WTC11 (cell line): ENCODE measurements around the gene PTGDR.

Experiments used
- ATF6 ChIP-seq: sonication (generic); formaldehyde crosslinking; IDR thresholded peaks from 2 replicates; pipeline ENCODE4 v1.8.1; 2023; ENCODE audit warnings: mild to moderate bottlenecking, missing genetic modification reagents
- CREB1 ChIP-seq: sonication (generic); formaldehyde crosslinking; IDR thresholded peaks from 2 replicates; pipeline ENCODE4 v1.8.0; 2023; ENCODE audit warnings: mild to moderate bottlenecking, missing genetic modification reagents
- FOXP1 ChIP-seq: sonication (generic); formaldehyde crosslinking; IDR thresholded peaks from 2 replicates; pipeline ENCODE4 v1.8.0; 2022; ENCODE audit warnings: missing genetic modification reagents, mild to moderate bottlenecking, moderate library complexity, borderline replicate concordance
- IRF1 ChIP-seq: sonication (generic); formaldehyde crosslinking; IDR thresholded peaks from 2 replicates; pipeline ENCODE4 v1.8.0; 2023; ENCODE audit warnings: missing genetic modification reagents
- IRF2 ChIP-seq: sonication (generic); formaldehyde crosslinking; IDR thresholded peaks from 2 replicates; pipeline ENCODE4 v1.8.0; 2022; ENCODE audit warnings: low read depth, missing genetic modification reagents, borderline replicate concordance
- TP53 ChIP-seq: sonication (generic); formaldehyde crosslinking; IDR thresholded peaks from 2 replicates; pipeline ENCODE4 v1.8.1; 2023; ENCODE audit warnings: mild to moderate bottlenecking, missing genetic modification reagents
- ZNF232 ChIP-seq: sonication (generic); formaldehyde crosslinking; IDR thresholded peaks from 2 replicates; pipeline ENCODE4 v1.8.0; 2022; ENCODE audit warnings: mild to moderate bottlenecking, missing genetic modification reagents
- TF ChIP-seq, protein P1 (sequence below): sonication (generic); formaldehyde crosslinking; IDR thresholded peaks from 2 replicates; pipeline ENCODE4 v1.8.0; 2022; ENCODE audit warnings: mild to moderate bottlenecking, missing genetic modification reagents
- TF ChIP-seq, protein P2 (sequence below): fragments of 200-600 bp; IDR thresholded peaks from 2 replicates; pipeline ENCODE4 v1.8.0; 2022; ENCODE audit warnings: antibody characterized with exemption
- TF ChIP-seq, protein P3 (sequence below): sonication (generic); formaldehyde crosslinking; IDR thresholded peaks from 2 replicates; pipeline ENCODE4 v1.8.0; 2022; ENCODE audit warnings: mild to moderate bottlenecking, missing genetic modification reagents
- TF ChIP-seq, protein P4 (sequence below): sonication (generic); formaldehyde crosslinking; IDR thresholded peaks from 2 replicates; pipeline ENCODE4 v1.8.0; 2023; ENCODE audit warnings: mild to moderate bottlenecking, missing genetic modification reagents

DNA sequence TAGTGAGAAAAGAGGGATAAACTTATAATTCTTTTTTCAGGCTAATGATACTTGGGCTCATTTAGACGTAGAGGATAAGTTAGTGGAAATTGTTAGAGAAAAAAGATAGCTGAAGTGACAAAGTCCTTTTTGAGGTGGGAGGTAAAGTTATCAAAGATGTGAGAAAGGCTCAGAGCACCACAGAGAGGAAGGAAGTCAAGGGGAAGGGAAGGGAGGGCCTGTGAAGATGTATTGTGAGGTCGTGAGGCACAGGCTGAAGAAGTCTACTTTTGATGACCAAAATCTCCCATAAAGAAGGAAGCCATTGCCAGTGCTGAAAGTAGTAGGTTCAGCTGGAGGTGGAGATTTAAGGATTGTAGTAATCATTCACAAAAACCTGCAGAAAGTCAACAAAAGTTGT, 19.4 kb upstream of the PTGDR start:
- TF ChIP-seq FOXP1 (CRISPR knock-in tag) (no peak), IRF1 (CRISPR knock-in tag) (no peak), TP53 (CRISPR knock-in tag) (no peak), IRF2 (no peak), ZNF232 (no peak), ATF6 (CRISPR knock-in tag) (no peak), CREB1 (CRISPR knock-in tag) (no peak)
- TF ChIP-seq, protein P1, sequence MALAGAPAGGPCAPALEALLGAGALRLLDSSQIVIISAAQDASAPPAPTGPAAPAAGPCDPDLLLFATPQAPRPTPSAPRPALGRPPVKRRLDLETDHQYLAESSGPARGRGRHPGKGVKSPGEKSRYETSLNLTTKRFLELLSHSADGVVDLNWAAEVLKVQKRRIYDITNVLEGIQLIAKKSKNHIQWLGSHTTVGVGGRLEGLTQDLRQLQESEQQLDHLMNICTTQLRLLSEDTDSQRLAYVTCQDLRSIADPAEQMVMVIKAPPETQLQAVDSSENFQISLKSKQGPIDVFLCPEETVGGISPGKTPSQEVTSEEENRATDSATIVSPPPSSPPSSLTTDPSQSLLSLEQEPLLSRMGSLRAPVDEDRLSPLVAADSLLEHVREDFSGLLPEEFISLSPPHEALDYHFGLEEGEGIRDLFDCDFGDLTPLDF (CRISPR knock-in tag), result no peak
- TF ChIP-seq, protein P2, sequence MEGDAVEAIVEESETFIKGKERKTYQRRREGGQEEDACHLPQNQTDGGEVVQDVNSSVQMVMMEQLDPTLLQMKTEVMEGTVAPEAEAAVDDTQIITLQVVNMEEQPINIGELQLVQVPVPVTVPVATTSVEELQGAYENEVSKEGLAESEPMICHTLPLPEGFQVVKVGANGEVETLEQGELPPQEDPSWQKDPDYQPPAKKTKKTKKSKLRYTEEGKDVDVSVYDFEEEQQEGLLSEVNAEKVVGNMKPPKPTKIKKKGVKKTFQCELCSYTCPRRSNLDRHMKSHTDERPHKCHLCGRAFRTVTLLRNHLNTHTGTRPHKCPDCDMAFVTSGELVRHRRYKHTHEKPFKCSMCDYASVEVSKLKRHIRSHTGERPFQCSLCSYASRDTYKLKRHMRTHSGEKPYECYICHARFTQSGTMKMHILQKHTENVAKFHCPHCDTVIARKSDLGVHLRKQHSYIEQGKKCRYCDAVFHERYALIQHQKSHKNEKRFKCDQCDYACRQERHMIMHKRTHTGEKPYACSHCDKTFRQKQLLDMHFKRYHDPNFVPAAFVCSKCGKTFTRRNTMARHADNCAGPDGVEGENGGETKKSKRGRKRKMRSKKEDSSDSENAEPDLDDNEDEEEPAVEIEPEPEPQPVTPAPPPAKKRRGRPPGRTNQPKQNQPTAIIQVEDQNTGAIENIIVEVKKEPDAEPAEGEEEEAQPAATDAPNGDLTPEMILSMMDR, result no peak
- TF ChIP-seq, protein P3, sequence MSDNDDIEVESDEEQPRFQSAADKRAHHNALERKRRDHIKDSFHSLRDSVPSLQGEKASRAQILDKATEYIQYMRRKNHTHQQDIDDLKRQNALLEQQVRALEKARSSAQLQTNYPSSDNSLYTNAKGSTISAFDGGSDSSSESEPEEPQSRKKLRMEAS (CRISPR knock-in tag), result no peak
- TF ChIP-seq, protein P4, sequence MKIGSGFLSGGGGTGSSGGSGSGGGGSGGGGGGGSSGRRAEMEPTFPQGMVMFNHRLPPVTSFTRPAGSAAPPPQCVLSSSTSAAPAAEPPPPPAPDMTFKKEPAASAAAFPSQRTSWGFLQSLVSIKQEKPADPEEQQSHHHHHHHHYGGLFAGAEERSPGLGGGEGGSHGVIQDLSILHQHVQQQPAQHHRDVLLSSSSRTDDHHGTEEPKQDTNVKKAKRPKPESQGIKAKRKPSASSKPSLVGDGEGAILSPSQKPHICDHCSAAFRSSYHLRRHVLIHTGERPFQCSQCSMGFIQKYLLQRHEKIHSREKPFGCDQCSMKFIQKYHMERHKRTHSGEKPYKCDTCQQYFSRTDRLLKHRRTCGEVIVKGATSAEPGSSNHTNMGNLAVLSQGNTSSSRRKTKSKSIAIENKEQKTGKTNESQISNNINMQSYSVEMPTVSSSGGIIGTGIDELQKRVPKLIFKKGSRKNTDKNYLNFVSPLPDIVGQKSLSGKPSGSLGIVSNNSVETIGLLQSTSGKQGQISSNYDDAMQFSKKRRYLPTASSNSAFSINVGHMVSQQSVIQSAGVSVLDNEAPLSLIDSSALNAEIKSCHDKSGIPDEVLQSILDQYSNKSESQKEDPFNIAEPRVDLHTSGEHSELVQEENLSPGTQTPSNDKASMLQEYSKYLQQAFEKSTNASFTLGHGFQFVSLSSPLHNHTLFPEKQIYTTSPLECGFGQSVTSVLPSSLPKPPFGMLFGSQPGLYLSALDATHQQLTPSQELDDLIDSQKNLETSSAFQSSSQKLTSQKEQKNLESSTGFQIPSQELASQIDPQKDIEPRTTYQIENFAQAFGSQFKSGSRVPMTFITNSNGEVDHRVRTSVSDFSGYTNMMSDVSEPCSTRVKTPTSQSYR (CRISPR knock-in tag), result no peak
